Ovary (tissue), 9 donors: ENCODE data around the gene NCMAP. TPM values are rescaled to one million over a fixed set of nuclear protein-coding genes. Genes with fewer than 3 reads are reported as not detected.

ENCODE experiments used
- DNase-seq, 5 donors: peaks; one replicate each; pipeline ENCODE4 v3.0.0-alpha.2; 2019 to 2020
- H3K27ac ChIP-seq, 2 donors: fragments of 200-600 bp; one replicate each; pipeline versions ENCODE4 v1.5.1 to v1.8.0; 2019 to 2022
- H3K27me3 ChIP-seq: fragments of 200-600 bp; one replicate; pipeline ENCODE4 v1.8.0; 2022
- H3K36me3 ChIP-seq: fragments of 200-600 bp; sonication (generic); one replicate; pipeline ENCODE4 v1.5.1; 2019
- H3K4me1 ChIP-seq: one replicate; pipeline ENCODE4 v1.8.1; 2013; ENCODE audit warnings: mild to moderate bottlenecking, moderate library complexity; ENCODE audit not compliant: insufficient read depth
- H3K4me3 ChIP-seq: fragments of 200-600 bp; sonication (generic); one replicate; pipeline ENCODE4 v1.5.1; 2017
- H3K9me3 ChIP-seq, 2 donors: fragments of 200-600 bp in 1 of 2; sonication (generic) in 1 of 2; one replicate each; pipeline versions ENCODE4 v1.5.1 to v1.8.1; 2013 to 2019; ENCODE audit warnings: mild to moderate bottlenecking in 1 of 2, moderate library complexity in 1 of 2
- CTCF ChIP-seq, 3 donors: fragments of 450-650 bp in 2 of 3; fragments of 200-600 bp in 1 of 3; IDR thresholded peaks; one replicate each; pipeline versions ENCODE4 v1.5.1 to v1.8.0; 2016 to 2022; ENCODE audit warnings: antibody characterized with exemption in 3 of 3, mild to moderate bottlenecking in 1 of 3
- EP300 ChIP-seq: sonication (generic); formaldehyde crosslinking; IDR thresholded peaks from one replicate; pipeline ENCODE4 v1.6.1; 2017; ENCODE audit warnings: antibody characterized with exemption
- POLR2A ChIP-seq: fragments of 450-650 bp; IDR thresholded peaks from one replicate; pipeline ENCODE4 v1.6.1; 2017; ENCODE audit warnings: antibody characterized with exemption, mild to moderate bottlenecking, moderate library complexity
- WGBS, 3 donors: extraction: QIAGEN DNeasy Blood & Tissue Kit in 1 of 3; methylation state at CpG; one replicate each; pipeline versions ENCODE4 v1.1.5 to v1.1.7; 2013 to 2017; 5-methylcytosine and 5-hydroxymethylcytosine counted together
- intact Hi-C, 4 donors: fragments of 100-400 bp; cut with DNase I; formaldehyde crosslinking; loops; one replicate each; pipeline versions ENCODE4 v1.11.0 to v1.15.1; 2022 to 2023
- polyA plus RNA-seq, 2 donors: library from polyadenylated mRNA; stranded (reverse); fragments of 200-250 nt in 1 of 2; fragments of 350-450 nt in 1 of 2; fragmentation: Illumina TruSeq in 1 of 2; extraction: RNeasy Lipid Tissue Mini Kit (QIAGEN cat#74804) in 1 of 2; gene quantifications; one replicate each; pipeline ENCODE4 v1.2.3, GENCODE V29; 2013 to 2014
- total RNA-seq, 7 donors: library from RNA; depleted of rRNA in 2 of 7; stranded (reverse); fragments of >200 nt in 2 of 7; fragmentation: NEBNext Ultra II Directional in 3 of 7; extraction: Animal tissue kit (Norgen Biotek cat#: 25700) in 3 of 7; gene quantifications; one replicate each; pipeline versions ENCODE4 v1.1.0 to v1.2.4, GENCODE V29; 2016 to 2023
- donor health status: DM: no; HTN: no; CAD: no; lungs with moderate emphysema.
- donor health status: DM: no; HTN: no; CAD: no.
- donor health status: Bipolar disorder and iron deficiency.
- donor health status: DM: yes; HTN: yes; CAD: no.
- donor health status: DM: no; HTN: no; CAD: no.
- donor health status: DM: yes; HTN: yes; CAD: no.

The NCMAP gene
- total and polyA plus RNA-seq, 9 donors = 0.01 to 0.83 (median 0.40) TPM; not detected in 2

GRCh38 chr1:24540906-24541710 lies 14.8 kb upstream of the NCMAP start:
- TF ChIP-seq CTCF (IDR thresholded peaks at IDR 0.05) = no peak
- TF ChIP-seq POLR2A = no peak
- no peak for TF ChIP-seq EP300
- Histone ChIP-seq H3K4me3 (no peak overlapping the region), H3K4me1 (no peaks in the 10 kb centered on the region), H3K9me3 (no peaks in the 10 kb centered on the region), H3K27me3 (no peaks in the 10 kb centered on the region), H3K36me3 (no peaks in the 10 kb centered on the region), H3K27ac (no peak overlapping the region)
- 19 to 40% (median 28%) methylated on average over 7 of the region's 7 CpGs for WGBS, 3 donors
- intact Hi-C loops = no loop called here
- no peak for DNase-seq

- no peaks in the 10 kb centered on the region for H3K36me3 ChIP-seq
- no peaks in the 10 kb centered on the region for H3K27me3 ChIP-seq
- no peak overlapping the region for H3K27ac ChIP-seq
- H3K9me3 ChIP-seq = no peaks in the 10 kb centered on the region
- no peak for DNase-seq
- WGBS, 3 donors = 61 to 71% (median 67%) methylated on average over 8 of the region's 8 CpGs
- intact Hi-C loops = no loop called here
- no peak for TF ChIP-seq EP300
- no peak for TF ChIP-seq CTCF (IDR thresholded peaks at IDR 0.05)
- no peak for TF ChIP-seq POLR2A
- H3K4me1 ChIP-seq = no peaks in the 10 kb centered on the region
- H3K4me3 ChIP-seq = no peak overlapping the region
Measured at GRCh38 chr1:24541711-24542346, 14.1 kb upstream of the NCMAP start.

- no peaks in the 10 kb centered on the region for H3K27me3 ChIP-seq
- no peaks in the 10 kb centered on the region for H3K36me3 ChIP-seq
- TF ChIP-seq CTCF (IDR thresholded peaks at IDR 0.05) (no peak), EP300 (no peak), POLR2A (no peak)
- no peak overlapping the region for H3K27ac ChIP-seq
- no peaks in the 10 kb centered on the region for H3K4me1 ChIP-seq
- intact Hi-C loops = no loop called here
- no peak overlapping the region for H3K4me3 ChIP-seq
- DNase-seq = no peak
- H3K9me3 ChIP-seq = no peaks in the 10 kb centered on the region
Measured at GRCh38 chr1:24544239-24544638, 11.6 kb upstream of the NCMAP start.

GRCh38 chr1:24545662-24546061 lies 10.2 kb upstream of the NCMAP start:
- intact Hi-C loops = no loop called here
- DNase-seq = no peak
- H3K36me3 ChIP-seq = no peaks in the 10 kb centered on the region
- TF ChIP-seq CTCF (IDR thresholded peaks at IDR 0.05) (no peak), EP300 (no peak), POLR2A (no peak)
- 55 to 60% (median 59%) methylated on average over 1 of the region's 1 CpG for WGBS, 3 donors
- no peaks in the 10 kb centered on the region for H3K4me1 ChIP-seq
- no peaks in the 10 kb centered on the region for H3K27me3 ChIP-seq
- no peak overlapping the region for H3K27ac ChIP-seq
- H3K4me3 ChIP-seq = no peak overlapping the region
- H3K9me3 ChIP-seq = no peaks in the 10 kb centered on the region
